ENCODE data around the gene IGFL2.
"Not testable (repeated sequence)": the region's sequence is repeated elsewhere in the genome, so short reads cannot be mapped to it uniquely, and the experiment has no call there.

Gene IGFL2

DNA sequence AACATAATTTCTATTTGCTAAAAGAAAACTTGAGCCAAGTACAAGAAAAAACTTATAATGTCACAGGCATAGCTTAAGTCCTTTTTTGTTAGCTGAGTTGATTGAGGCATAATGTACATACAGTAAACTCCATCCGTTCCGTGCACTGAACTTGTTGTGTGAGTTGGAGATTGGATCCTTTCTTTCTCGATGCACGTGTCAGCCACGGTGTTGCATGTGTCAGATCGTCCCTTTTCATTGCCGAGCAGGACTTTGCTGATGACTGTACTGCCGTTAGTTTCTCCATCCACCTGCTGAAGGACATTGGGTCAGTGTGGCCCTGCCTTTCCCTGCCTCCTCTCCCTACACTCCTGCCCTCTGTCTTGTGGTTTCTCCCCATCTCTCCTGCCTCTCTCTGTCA, 34.4 kb downstream of the IGFL2 start:
- TF ChIP-seq CTCF (IDR thresholded peaks at IDR 0.05) (no peak), ZFX (IDR thresholded peaks at IDR 0.05; ENCODE audit: borderline replicate concordance) (no peak)
- H3K27ac ChIP-seq: no peak overlapping the region

- H3K27ac ChIP-seq: not testable (repeated sequence)
Measured at GRCh38 chr19:46184775-46185710, 37.0 kb downstream of the IGFL2 start.

DNA sequence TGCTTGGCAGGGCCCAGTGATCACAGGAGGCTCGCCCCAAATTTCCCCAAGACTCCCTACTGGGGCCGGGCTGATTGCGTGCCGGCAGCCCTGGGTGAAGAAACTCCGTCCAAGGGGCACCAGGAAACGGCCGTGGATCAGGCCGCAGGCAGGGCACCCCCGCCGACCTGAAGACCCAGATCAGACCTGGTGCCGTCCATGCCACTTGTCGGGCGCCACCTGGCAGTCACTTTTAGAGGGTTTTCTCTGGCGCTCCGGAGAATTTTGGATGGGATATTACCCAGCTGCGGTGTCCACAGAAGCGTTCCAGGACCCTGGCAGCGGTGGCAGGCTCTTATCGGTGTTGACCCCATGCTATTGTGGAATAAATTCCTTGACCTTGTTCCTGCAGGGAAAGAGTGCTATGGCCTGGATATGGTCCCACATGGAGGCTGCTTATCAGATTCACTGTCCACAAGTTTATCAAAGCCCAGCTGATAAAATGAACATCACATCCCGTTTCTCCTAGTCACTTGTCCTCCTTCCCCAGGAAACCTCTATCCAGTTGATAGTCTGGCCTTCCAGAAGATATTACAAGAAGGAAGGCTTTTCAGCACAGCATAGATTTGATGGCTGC, 38.2 kb downstream of the IGFL2 start:
- H3K27ac ChIP-seq: no peak overlapping the region
- TF ChIP-seq ZFX (IDR thresholded peaks at IDR 0.05; ENCODE audit: borderline replicate concordance): no peak
- TF ChIP-seq CTCF (IDR thresholded peaks at IDR 0.05): peak; percentile 36

DNA sequence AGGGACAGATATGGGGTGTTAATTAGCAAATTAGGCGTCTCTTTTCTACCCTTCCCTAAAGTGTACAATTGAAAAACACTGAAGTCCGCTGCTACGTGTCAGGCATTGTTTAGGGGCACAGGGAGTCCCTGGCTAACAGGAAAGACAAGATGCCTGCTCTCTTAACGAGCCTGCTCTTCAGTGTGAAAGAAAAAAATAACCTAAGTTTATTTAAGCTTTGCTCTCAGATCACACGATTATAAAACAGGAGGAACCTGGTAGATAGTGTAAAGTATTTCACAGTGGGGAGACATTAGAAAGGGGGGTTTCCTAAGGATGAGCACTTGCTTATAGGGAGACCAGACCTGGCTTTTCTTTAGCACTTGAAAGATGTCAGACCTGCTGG, 38.7 kb downstream of the IGFL2 start:
- no peak overlapping the region for H3K27ac ChIP-seq
- TF ChIP-seq CTCF (IDR thresholded peaks at IDR 0.05) (no peak), ZFX (IDR thresholded peaks at IDR 0.05; ENCODE audit: borderline replicate concordance) (no peak)

- TF ChIP-seq ZFX (IDR thresholded peaks at IDR 0.05; ENCODE audit: borderline replicate concordance) (no peak), CTCF (IDR thresholded peaks at IDR 0.05) (no peak)
- H3K27ac ChIP-seq: no peak overlapping the region
Measured at GRCh38 chr19:46189971-46190888, 42.2 kb downstream of the IGFL2 start.

DNA sequence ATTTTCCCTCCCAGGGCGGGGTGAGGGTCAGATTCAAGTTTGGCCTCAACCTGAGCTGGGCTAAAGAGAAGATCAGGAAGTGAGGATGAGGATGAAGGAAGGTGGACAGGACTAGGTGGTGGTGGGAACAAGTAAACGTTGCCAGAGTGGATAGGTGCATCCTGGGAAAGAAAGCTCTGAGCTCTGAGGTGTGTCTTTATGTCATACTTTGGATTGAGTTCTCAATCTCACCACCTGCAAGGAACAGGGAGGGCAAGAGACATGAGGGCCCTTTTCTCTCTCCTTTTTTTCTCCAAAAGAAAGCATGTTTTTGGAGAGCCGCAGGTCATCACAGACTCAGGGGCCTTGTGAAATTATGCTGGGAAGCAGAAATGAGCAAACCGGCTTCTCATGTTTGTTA, 43.3 kb downstream of the IGFL2 start:
- TF ChIP-seq ZFX (IDR thresholded peaks at IDR 0.05; ENCODE audit: borderline replicate concordance) (no peak), CTCF (IDR thresholded peaks at IDR 0.05) (no peak)
- H3K27ac ChIP-seq: no peak overlapping the region

DNA sequence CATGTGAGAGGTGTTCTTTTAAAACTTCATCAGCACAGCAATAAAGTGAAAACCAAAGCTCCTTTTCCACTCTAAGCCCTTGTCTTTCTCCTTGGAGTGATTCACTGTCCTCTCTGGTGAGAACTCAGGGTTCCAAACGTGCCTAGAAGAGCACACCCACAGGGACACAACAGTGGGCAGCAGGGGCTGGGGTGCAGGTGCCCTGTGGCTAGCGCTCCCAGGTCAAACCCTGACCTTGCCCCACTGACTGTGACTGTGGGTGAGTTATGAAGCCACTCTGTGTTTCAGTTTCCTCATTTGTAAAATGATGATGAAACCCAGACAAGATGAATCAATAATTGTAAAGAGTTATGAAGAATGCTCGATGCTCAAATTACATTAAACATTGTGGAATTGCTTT, 43.9 kb downstream of the IGFL2 start:
- H3K27ac ChIP-seq: no peak overlapping the region
- TF ChIP-seq ZFX (IDR thresholded peaks at IDR 0.05; ENCODE audit: borderline replicate concordance): no peak
- TF ChIP-seq CTCF (IDR thresholded peaks at IDR 0.05): no peak

- H3K27ac ChIP-seq: not testable (repeated sequence)
Measured at GRCh38 chr19:46192626-46192991, 44.6 kb downstream of the IGFL2 start.

Measured in 22Rv1 (cell line).